Mucosa of stomach (tissue), 1 donor: Measurements from ENCODE around the gene SLC35G1.

Source experiments
- H3K27me3 ChIP-seq: one replicate; pipeline ENCODE4 v1.7.0; 2013; ENCODE audit warnings: mild to moderate bottlenecking, low read length; ENCODE audit not compliant: control insufficient read depth, insufficient read depth
- H3K36me3 ChIP-seq: one replicate; pipeline ENCODE4 v1.7.0; 2013; ENCODE audit warnings: low read length; ENCODE audit not compliant: control insufficient read depth, insufficient read depth
- H3K4me1 ChIP-seq: one replicate; pipeline ENCODE4 v1.7.0; 2013; ENCODE audit warnings: mild to moderate bottlenecking, low read length; ENCODE audit not compliant: control insufficient read depth, insufficient read depth
- H3K4me3 ChIP-seq: one replicate; pipeline ENCODE4 v1.7.0; 2013; ENCODE audit warnings: low read length
- H3K9ac ChIP-seq: one replicate; pipeline ENCODE4 v1.7.0; 2013; ENCODE audit warnings: mild to moderate bottlenecking, low read length, moderate library complexity
- H3K9me3 ChIP-seq: one replicate; pipeline ENCODE4 v1.7.0; 2013; ENCODE audit warnings: mild to moderate bottlenecking, low read length, moderate library complexity; ENCODE audit not compliant: control insufficient read depth
- donor health status: Pancreatic carcinoma.

SLC35G1 gene, protein sequence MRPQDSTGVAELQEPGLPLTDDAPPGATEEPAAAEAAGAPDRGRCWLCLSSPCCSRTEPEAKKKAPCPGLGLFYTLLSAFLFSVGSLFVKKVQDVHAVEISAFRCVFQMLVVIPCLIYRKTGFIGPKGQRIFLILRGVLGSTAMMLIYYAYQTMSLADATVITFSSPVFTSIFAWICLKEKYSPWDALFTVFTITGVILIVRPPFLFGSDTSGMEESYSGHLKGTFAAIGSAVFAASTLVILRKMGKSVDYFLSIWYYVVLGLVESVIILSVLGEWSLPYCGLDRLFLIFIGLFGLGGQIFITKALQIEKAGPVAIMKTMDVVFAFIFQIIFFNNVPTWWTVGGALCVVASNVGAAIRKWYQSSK

DNA sequence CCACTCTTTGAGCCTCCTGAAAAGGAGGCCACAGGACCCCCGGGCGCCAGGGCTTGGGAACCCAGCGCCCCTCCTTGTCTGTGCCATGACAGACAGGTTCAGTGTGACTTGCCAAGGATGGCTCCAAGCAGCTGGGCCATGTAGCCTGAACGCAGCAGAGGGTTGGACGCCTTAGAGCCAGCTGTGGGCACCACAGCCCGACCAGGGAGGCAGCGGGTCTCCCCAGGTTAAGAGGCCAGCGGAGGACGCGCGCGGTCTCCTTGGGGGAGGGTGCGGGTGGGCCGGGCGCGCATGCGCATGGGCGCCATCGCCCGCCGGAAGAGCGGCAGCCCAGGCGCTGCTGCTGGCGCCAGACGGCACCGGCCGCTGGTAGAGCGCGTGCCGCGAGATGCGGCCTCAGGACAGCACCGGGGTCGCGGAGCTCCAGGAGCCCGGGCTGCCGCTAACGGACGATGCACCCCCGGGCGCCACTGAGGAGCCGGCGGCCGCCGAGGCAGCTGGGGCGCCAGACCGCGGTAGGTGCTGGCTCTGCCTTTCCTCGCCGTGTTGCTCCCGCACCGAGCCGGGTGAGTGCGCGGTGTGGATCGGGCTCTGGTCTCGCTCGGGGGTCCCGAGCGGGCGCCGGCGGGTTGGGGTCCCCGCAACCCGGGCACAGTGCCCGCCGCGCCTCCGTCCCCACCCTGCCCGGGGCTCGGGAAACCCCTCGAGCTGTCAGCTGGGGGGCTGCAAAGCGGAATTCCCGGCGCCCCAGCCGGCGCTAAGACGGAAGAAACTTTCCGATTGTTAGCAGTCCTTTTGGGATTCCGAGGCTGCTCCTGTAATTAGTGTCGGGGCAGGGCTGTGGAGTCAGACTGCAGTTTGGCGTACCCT, at the start of gene SLC35G1:
Gene SLC35G1 (plus strand): TSS at position 333 of the 870 bp plus-strand sequence. CDS start 56 bp downstream, at position 389.
- peak within 1 kb of the TSS; percentile 54 for H3K4me3 ChIP-seq
- H3K27me3 ChIP-seq = peaks cover 4% of the 10 kb centered on the region
- H3K9ac ChIP-seq = peak within 1 kb of the TSS; percentile 74
- H3K4me1 ChIP-seq = no peaks in the 10 kb centered on the region
- H3K9me3 ChIP-seq = no peaks in the 10 kb centered on the region
- H3K36me3 ChIP-seq = no peaks in the 10 kb centered on the region

DNA sequence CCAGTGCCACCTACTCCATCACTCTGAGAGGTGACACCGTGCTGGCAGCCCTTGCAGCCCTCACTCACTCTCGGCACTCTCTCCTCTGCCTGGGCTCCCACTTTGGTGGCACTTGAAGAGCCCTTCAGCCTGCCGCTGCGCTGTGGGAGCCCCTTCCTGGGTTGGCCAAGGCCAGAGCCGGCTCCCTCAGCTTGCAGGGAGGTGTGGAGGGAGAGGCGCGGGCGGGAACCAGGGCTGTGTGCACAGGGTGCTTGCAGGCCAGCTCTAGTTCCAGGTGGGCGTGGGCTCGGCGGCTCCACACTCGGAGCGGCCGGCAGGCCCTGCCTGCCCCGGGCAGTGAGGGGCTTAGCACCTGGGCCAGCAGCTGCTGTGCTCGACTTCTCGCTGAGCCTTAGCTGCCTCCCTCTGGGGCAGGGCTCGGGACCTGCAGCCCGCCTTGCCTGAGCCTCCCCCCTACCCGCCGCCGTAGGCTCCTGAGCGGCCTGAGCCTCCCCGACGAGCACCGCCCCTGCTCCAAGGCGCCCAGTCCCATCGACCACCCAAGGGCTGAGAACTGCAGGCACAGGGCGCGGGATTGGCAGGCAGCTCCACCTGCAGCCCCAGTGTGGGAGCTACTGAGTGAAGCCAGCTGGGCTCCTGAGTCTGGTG, 48.7 kb upstream of the SLC35G1 start:
- H3K27me3 ChIP-seq = no peaks in the 10 kb centered on the region

DNA sequence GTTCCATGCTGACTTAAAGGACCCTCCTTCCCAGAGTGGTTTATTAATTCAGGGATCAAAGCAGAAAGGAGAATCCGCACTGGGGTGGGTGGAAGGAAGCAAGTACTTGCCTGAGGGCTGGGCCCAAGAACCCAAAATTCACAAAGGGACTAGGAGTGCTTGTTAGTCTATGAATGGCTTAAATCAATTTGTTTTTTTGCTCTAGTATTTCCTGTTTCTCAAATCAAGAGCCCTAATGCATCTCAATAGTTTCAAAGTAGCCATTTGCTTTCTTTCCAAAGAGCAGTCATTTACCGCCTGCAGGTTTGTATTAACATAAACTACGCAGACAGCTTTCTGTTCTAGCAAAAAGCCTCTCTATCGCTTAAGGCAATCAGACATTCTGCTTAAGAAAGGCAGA, 44.2 kb upstream of the SLC35G1 start:
- Histone ChIP-seq H3K36me3 (no peaks in the 10 kb centered on the region), H3K4me3 (no peak overlapping the region), H3K27me3 (no peaks in the 10 kb centered on the region), H3K9ac (no peak overlapping the region), H3K9me3 (no peaks in the 10 kb centered on the region), H3K4me1 (no peaks in the 10 kb centered on the region)

More for the DNA sequence above, 48.7 kb upstream of the SLC35G1 start:
- Histone ChIP-seq H3K4me1 (no peaks in the 10 kb centered on the region), H3K4me3 (no peak overlapping the region), H3K9ac (no peak overlapping the region), H3K9me3 (no peaks in the 10 kb centered on the region), H3K36me3 (no peaks in the 10 kb centered on the region)

DNA sequence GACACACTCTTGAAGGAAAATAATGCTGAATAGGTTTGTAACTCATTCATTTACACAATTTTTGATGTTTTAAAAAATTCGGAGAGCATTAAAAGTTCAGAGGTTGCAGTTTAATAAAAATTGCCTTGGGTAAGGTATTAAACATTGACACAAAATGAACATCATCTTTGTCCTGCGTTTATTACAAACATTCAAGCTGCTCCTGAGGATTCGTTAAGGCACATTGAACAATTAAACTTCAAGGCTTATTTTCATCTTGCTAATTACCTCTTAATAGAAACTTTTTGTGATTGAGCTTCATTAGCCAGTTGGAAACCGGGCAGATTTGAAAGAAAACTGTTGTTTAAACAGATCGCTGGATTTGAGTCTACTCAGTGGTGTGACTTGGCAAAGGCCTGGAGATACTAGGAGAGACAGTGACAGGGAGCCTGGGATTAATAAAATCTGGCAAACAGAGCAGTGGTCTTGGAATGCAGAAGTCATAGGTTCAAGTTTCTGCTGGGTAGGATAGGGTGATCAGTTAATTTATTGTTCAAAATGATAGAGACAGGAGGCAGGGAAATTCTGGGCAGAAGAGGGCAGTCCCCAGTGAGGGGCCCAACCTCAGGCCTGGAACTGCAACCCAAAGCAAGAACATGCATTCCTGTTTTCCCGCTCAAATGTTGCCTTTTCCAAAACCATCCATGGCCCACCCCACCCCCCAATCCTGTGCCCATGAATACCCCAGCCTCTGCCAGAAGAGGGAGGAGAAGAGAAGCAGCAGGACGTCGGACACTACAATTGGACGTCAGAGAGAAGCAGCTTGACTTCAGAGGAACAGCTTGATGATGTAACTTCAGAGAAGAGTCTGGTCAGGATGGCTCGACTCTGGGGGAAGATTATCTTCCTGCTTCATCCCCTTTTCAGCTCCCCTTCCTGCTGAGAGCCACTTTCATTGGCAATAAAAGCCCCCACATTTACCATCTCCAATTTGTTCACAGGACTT, 43.5 kb upstream of the SLC35G1 start:
- Histone ChIP-seq H3K4me1 (no peaks in the 10 kb centered on the region), H3K4me3 (no peak overlapping the region), H3K9me3 (no peaks in the 10 kb centered on the region), H3K27me3 (no peaks in the 10 kb centered on the region), H3K9ac (no peak overlapping the region), H3K36me3 (no peaks in the 10 kb centered on the region)

DNA sequence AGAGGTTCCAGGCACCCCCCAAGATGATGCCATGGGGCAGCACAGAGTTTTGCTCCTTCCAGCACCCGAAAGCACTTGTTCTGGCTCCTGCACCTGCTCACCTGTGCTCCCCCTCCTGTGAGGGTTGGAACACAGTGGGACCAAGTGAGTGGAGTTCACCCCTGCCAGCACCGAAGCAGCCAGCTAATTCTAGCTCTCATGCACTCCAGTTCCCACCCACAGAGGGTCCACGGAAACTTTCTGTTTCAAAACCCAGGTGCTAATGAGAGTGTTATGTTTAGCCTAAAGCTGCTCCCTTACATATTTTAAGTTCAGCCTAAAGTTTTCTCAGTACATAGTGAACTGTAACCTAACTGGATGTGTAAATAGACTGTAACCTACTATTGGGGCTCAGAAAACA, 42.6 kb upstream of the SLC35G1 start:
- H3K9me3 ChIP-seq = no peaks in the 10 kb centered on the region
- H3K4me3 ChIP-seq = no peak overlapping the region
- no peak overlapping the region for H3K9ac ChIP-seq
- no peaks in the 10 kb centered on the region for H3K36me3 ChIP-seq
- no peaks in the 10 kb centered on the region for H3K4me1 ChIP-seq
- H3K27me3 ChIP-seq = no peaks in the 10 kb centered on the region

DNA sequence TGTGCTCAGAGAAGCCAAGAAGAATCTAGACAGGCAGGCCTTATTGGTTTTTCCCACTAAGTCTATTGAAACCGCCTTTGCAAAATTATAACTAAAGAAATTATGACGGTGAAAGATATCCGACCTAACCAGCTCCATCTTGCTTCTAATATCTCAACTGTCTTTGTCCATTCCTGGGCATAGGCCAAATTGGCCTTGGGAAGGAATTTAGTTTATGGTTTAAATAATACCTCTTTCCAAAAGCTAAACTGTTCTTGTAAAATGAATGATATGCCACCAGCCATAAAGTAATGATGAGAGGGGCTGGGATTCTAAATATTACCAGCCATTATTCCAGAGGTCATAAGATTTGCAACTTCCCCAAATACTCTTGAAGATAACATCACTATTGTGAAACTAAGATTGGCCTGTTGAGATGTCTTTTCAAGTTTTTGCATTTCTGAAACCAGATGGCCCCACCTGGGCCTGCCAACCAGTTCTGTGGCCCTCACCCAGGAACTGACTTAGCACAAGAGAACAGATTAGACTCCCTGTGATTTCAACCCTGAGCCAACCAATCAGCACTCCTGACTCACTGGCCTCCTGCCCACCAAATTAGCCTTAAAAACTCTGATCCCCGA, 41.2 kb upstream of the SLC35G1 start:
- H3K9ac ChIP-seq = no peak overlapping the region
- no peaks in the 10 kb centered on the region for H3K36me3 ChIP-seq
- no peaks in the 10 kb centered on the region for H3K27me3 ChIP-seq
- H3K4me1 ChIP-seq = no peaks in the 10 kb centered on the region
- no peaks in the 10 kb centered on the region for H3K9me3 ChIP-seq
- H3K4me3 ChIP-seq = no peak overlapping the region

DNA sequence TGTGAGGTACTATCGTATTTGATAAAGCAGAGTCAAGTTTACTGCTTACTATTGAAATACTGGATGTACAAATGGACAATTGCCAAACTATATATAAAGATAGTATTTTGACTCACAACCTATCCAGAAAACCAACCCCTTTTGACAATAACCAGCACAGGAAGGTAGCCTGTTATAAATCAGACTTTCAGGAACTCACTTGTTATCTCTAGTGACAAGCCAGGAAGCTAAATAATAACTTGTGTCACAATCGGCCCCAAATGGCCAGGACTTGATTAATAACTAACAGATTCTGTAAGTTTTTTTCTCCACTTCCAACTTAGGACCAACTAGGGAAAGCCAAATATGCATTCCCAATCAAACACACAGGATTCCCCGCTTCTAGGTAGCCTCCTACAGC, 38.8 kb upstream of the SLC35G1 start:
- Histone ChIP-seq H3K9me3 (no peaks in the 10 kb centered on the region), H3K36me3 (no peaks in the 10 kb centered on the region), H3K4me3 (no peak overlapping the region), H3K9ac (no peak overlapping the region), H3K27me3 (no peaks in the 10 kb centered on the region), H3K4me1 (no peaks in the 10 kb centered on the region)

DNA sequence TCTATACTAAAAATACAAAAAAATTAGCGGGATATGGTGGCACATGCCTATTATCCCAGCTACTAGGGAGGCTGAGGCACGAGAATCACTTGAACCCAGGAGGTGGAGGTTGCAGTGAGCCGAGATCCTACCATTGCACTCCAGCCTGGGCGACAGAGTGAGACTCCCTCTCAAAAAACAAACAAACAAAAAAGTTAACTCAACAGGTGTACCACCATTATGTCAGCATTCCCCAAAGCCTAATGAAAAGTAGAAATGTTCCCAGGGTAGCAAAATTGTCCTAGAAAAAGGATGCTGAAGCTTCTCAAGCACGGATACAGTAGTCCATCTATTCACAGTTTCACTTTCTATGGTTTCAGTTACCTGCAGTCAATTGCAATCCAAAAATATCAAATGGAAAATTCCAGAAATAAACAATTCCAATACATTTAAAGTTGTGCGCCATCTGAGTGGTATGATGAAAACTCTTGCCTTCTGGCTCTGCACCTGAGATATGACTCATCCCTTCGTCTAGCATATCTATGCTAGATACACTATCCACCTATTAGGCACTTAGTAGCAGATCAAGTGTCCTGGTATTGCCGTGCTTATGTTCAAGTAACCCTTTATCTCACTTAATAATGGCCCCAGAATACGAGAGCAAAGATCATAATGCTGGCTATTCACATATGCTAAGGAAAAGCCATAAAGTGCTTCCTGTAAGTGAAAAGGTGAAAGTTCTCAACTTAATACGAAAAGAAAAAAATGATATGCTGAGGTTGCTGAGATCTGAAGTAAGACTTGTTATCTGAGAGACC, 37.2 kb upstream of the SLC35G1 start:
- no peak overlapping the region for H3K4me3 ChIP-seq
- H3K36me3 ChIP-seq = no peaks in the 10 kb centered on the region
- no peaks in the 10 kb centered on the region for H3K27me3 ChIP-seq
- no peak overlapping the region for H3K9ac ChIP-seq
- no peaks in the 10 kb centered on the region for H3K9me3 ChIP-seq
- no peaks in the 10 kb centered on the region for H3K4me1 ChIP-seq

DNA sequence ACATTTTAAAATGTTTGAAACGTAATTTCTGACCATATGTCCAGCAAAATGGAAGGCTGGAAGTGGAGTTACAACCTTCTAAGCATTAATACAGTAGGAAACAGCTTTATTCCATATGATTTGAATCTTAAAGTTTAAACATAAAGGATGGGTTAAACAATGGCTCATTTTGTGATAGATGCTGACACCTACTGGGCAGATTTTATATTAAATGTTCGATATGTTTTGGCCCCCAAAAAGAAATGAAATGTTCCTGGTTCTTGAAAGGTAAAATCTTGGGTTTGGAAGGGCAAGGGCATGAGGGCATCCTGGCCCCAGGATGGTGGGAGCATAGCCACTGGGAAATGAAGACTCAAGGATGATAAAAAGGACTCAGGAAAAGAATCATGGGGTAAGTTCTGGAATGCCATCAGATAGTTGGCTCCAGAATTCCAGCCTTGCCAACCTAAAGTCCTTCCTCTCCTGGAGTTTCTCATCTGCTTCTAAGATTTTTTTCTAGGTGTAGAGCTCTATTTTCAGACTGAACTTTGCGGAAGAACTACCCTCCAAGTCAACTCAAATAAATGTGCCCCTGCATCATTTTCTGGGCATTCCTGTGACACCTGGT, 34.6 kb upstream of the SLC35G1 start:
- no peaks in the 10 kb centered on the region for H3K27me3 ChIP-seq
- H3K4me3 ChIP-seq = no peak overlapping the region
- no peaks in the 10 kb centered on the region for H3K9me3 ChIP-seq
- no peaks in the 10 kb centered on the region for H3K4me1 ChIP-seq
- H3K9ac ChIP-seq = no peak overlapping the region
- H3K36me3 ChIP-seq = no peaks in the 10 kb centered on the region

DNA sequence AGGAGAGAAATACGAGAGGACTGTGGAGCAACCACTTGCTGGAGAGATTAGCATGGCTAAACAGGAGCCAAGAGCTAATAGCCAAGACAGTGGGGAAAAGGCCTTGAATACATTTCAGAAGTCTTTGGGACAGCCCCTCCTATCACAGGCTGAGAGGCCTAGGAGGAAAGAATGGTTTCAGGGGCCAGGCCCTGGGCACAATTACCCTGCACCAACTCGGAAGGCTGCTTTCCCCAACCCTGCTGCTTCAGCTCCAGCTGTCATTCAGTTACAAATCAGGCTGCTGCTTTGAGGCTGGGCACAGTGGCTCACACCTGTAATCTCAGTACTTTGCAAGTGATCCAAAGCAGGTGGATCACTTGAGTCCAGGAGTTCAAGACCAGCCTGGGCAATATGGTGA, 32.0 kb upstream of the SLC35G1 start:
- Histone ChIP-seq H3K27me3 (no peaks in the 10 kb centered on the region), H3K9me3 (no peaks in the 10 kb centered on the region), H3K9ac (no peak overlapping the region), H3K4me1 (no peaks in the 10 kb centered on the region), H3K36me3 (no peaks in the 10 kb centered on the region), H3K4me3 (no peak overlapping the region)
